GM20000 (cell line): ENCODE results near the gene HOXA2.

Experiments used
- DNase-seq: peaks from one replicate; pipeline ENCODE4 v3.0.0; 2012; ENCODE audit warnings: low spot score
- TF ChIP-seq, protein P1 (sequence below): IDR thresholded peaks from 2 replicates; pipeline ENCODE4 v1.5.1; 2012; ENCODE audit warnings: mild to moderate bottlenecking, control low read depth; ENCODE audit errors: extremely low read depth, missing control alignments

The HOXA2 gene

DNA sequence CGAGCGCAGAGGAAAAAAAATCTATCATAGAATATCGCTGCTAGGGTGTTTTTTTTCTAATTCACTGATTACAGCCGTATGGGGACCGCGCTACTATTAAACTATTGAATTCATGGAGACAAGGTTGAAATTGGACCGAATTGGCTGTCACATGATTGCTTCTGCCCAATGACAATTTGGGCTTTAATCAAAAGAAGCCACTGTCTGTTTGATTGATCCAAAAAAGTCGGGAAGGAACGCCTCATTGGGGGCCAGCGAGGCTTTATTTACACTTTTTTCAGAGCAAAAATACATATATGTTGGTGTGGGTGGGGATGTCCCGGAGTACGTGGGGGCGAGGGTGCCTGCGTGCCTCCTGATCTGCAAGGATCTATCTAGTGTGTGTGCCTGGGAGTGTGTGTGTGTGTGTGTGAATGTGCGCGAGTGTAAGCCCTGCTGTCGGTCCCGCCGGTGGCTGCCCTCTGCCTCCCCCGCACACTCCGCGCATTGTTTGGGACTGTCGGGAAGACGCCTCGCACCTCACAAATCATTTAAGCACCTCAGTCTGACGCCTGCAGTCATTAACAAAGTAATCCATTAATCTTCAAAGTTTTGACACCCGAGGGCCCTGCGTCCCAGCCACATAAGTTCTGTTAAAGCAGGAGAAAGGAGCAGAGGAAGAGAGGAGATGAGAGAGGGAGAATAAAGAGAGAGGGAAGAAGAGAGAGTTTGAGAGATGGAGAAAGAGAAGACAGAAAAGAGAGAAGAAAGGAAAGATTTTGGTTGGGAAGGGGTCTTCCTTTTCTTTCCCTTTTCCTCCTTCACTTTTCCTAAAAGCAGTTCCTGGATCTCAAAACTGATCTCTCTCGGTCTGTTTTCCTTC lies at the start of gene HOXA2:
Gene HOXA2, minus strand, starts transcription at position 103 of the 862 bp plus-strand sequence. CDS start 183 bp downstream, outside the sequence.
- TF ChIP-seq, protein P1, sequence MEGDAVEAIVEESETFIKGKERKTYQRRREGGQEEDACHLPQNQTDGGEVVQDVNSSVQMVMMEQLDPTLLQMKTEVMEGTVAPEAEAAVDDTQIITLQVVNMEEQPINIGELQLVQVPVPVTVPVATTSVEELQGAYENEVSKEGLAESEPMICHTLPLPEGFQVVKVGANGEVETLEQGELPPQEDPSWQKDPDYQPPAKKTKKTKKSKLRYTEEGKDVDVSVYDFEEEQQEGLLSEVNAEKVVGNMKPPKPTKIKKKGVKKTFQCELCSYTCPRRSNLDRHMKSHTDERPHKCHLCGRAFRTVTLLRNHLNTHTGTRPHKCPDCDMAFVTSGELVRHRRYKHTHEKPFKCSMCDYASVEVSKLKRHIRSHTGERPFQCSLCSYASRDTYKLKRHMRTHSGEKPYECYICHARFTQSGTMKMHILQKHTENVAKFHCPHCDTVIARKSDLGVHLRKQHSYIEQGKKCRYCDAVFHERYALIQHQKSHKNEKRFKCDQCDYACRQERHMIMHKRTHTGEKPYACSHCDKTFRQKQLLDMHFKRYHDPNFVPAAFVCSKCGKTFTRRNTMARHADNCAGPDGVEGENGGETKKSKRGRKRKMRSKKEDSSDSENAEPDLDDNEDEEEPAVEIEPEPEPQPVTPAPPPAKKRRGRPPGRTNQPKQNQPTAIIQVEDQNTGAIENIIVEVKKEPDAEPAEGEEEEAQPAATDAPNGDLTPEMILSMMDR = no peak
- no peak for DNase-seq

DNA sequence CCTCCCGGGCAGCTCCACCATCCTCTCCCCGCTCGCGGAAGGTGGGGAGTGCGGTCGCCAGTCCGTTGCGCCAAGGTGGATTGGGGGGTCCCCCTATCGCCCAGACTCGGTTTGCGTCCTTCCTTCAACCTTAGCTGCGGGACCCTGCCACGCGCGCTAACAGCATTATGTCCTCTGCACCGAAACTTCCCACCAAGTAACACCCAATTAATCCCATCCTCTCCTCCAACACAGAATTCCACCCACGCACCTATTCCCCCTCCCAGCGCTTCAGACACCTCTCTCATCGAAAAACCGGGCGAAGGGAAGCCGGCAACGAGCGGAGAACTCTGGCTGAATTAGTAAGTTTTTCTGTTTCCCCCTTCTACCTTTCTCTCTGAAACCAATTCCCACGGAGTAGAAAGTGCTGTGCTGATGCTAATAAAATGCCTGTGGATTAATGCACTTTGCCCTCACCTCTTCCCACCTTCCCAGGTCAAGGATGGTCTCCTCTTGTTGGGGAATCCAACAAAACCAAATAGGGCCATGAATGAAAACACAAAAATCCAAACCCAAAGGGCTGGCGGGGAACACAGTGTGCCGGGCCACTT lies 49.0 kb upstream of the HOXA2 start:
- TF ChIP-seq, protein P1 = no peak
- no peak for DNase-seq

DNA sequence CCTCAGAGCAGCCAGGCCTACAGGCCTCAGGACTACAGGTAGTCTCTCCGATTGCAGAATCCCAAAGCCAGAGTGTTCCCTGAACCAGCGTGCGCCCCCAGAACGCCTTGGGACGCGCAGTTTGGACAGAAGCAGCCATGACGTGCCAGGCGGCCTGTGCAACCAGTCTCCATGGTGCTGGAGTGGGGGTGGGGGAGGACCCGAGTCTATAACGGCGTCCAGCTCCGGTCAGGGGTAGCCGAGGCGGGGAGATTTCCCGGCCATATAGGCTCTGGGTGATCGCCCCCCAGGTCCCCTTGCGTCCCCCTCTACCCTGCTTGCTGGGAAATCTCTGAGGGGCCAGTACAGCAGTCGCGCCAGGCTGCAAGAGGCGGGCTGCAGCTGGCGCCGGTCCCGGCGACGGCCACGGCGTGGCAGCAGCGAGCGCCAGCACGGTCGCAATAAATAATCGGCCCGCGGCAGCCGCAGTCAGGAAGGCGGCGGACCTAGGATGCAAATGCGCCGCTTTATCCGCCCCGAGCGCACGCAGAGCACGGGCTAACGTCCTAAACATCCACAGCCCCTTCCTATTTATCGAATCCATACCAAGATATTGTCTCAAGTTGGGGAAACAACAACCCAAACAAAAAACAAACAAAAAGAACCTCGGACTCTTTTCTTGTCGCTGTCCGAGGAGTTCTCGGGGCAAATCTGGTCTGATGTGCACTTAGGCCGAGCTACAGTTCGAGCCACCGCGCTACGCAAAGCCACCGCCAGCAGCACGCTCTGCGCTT lies 48.3 kb upstream of the HOXA2 start:
- DNase-seq = peak; percentile 92
- TF ChIP-seq, protein P1 = peak; percentile 97

DNA sequence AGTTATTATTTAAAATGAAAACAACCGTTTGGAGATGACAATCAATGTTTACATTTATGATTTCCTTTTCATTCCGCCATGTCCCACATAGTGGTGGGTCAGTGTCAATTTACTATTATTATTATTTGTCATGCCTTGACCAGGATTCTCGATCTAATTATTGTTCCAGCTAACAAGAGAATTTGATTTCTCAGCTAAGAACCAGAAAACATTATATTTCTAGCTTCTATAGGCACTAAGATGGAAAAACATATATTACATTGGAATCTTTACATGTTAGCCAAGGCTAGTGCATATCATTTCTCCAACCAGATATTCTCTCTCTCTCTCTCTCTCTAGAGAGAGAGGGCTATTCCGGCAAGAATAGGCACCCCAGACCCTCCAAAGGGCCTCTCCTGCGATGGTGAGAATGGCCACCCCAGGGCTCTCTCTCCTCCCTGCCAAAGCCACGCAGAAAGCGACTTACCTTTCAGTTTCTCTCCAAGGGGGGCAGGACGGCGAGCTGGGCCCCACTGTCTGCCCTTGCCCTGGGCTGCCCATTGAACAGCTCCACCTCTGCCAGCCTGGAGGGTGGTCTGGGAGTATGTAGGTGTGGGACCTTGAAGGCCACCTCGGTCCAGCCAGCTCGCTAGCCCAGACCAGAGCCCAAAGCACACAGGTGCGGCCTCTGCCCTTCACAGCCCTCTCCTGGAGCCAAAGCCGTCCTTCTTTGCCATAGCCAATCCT lies 47.5 kb upstream of the HOXA2 start:
- DNase-seq = no peak
- TF ChIP-seq, protein P1 = no peak

DNA sequence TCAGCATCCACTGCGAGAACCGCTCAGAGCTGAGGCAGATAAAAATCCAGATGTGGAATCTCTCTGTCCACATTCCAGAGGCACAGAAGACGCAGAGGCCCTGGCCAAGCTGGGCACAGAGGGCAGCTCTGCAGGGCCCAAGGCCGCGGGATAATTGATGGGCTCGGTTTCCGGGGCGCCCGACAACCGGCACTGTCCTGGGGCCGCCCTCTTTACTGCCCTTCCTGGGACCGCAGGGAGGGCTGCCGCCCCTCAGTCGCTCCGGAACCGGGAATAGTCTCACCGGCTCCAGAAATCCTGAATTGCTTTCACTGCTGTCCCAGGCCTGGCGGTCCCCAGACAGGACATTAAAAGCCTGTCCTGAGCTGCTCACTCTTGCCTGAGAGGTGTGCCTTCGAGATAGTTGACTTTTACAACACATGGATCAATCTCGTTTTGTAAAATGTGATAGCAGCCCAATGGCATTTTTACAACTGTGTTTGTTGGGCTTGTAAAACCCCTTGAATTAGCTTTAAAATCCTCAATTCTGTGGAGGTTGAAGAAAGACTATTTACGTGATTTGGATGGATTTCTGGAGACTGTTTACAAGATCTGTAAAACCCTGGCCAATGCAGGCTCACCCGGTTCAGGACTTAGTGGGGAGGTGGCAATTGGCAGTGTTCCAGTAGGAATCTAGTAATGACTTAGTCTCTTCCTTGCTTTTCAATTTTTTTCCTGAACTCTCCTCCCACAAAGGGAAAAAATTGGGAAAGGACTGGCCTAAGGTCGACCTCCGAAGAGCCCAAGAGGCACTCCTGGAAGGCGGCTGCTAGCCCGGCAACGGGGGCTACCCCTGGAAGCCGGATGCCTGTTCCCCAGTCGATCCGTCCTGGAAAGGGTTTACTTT lies 46.5 kb upstream of the HOXA2 start:
- no peak for DNase-seq
- TF ChIP-seq, protein P1 = no peak

DNA sequence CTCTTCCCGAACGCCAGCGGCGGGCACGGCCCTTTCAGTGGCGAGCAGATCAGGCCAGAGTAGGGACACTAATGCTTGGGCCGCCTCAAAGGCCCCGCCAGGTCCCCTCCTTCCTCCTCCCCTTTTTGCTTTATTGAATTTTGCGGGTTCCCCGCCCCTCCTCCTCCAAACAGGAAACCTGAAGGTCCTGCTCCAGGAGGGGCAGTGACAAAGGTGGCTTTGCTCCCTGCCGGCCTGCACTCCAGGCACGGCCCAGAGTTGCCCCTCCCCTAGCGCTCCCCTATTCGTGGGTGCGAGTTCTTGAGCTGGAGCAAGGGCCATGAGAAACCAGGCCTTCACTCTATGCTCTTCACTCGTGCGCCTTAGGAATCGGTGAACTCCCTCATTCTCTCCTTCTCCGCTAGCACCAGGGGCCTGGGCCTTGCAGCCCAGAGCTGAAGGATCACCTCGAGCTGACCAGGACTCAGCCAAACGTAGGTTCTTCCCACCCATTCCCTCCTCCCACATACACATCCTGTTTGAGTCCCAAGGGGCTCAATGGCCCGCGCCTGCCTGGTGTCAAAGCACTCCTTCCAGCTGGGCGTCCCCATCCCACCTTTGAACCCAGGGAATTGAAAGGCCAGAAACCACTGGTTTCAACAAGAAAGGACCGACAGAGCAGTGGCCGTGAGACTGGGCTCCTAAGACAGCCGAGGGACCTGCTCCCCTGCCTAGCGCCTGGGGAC lies 45.7 kb upstream of the HOXA2 start:
- DNase-seq = no peak
- TF ChIP-seq, protein P1 = no peak
